Endothelial cell of umbilical vein (primary cell): ENCODE measurements around the gene OLFM1. TPM values are rescaled to one million over a fixed set of nuclear protein-coding genes. Genes with fewer than 3 reads are reported as not detected.

Experiments
- BruUV-seq: library from RNA; stranded (reverse); fragments of 400-500 nt; replicated peaks from 2 replicates; lab custom pipeline; 2021; lab: Mats Ljungman, UMichigan
- CTCF ChIA-PET: fragments of 300-600, 350-600 bp; sonication (Branson Sonifier 250); formaldehyde crosslinking; loops from one replicate; lab custom pipeline; 2021; ENCODE audit warnings: antibody characterized with exemption, inconsistent platforms; lab: Charles Lee
- POLR2A ChIA-PET: fragments of 300-600, 350-600 bp; sonication (Branson Sonifier 250); formaldehyde crosslinking; loops from one replicate; lab custom pipeline; 2021; ENCODE audit warnings: antibody characterized with exemption, inconsistent platforms; lab: Charles Lee
- DNase-seq: peaks from one replicate; pipeline ENCODE4 v3.0.0-alpha.2; 2011; ENCODE audit warnings: low read depth, low spot score
- FAIRE-seq: peaks from 2 replicates; lab custom pipeline; 2011; peaks lifted over from hg19 to GRCh38; lab: Jason Lieb, UNC
- H2AFZ ChIP-seq: 2 replicates; pipeline ENCODE4 v1.6.0; 2012; ENCODE audit warnings: low read depth, low read length, control low read depth, inconsistent platforms
- H3K27ac ChIP-seq: 2 replicates; pipeline ENCODE4 v1.5.1; 2011; ENCODE audit warnings: low read depth, mild to moderate bottlenecking, control low read depth, low read length, moderate library complexity; ENCODE audit not compliant: insufficient read depth
- H3K27me3 ChIP-seq, 2 experiments: 2 replicates each; pipeline versions ENCODE4 v1.6.0 to v1.6.1; 2011; ENCODE audit warnings: low read length in 2 of 2, mixed read lengths in 1 of 2; ENCODE audit not compliant: control insufficient read depth in 2 of 2, insufficient read depth in 2 of 2
- H3K36me3 ChIP-seq, 2 experiments: 2 replicates in 1 of 2; 3 replicates in 1 of 2; pipeline ENCODE4 v1.5.1; 2011; ENCODE audit warnings: low read length in 2 of 2, mild to moderate bottlenecking in 1 of 2, moderate library complexity in 1 of 2; ENCODE audit not compliant: control insufficient read depth in 2 of 2, insufficient read depth in 2 of 2; ENCODE audit errors: extremely low read depth in 1 of 2
- H3K4me1 ChIP-seq: 3 replicates; pipeline ENCODE4 v1.5.1; 2011; ENCODE audit warnings: mild to moderate bottlenecking, low read length; ENCODE audit not compliant: control insufficient read depth, insufficient read depth; ENCODE audit errors: extremely low read depth
- H3K4me2 ChIP-seq: 2 replicates; pipeline ENCODE4 v1.6.1; 2011; ENCODE audit warnings: low read length, control low read depth, mixed read lengths; ENCODE audit not compliant: insufficient read depth
- H3K4me3 ChIP-seq, 3 experiments: fragments of 200-600 bp in 1 of 3; sonication (generic), shearing (Covaris generic) in 1 of 3; replicated peaks in 1 of 3; 2 replicates each; pipeline ENCODE4 v1.5.1; 2011 to 2016; ENCODE audit warnings: control low read depth in 3 of 3, low read length in 3 of 3, mild to moderate bottlenecking in 2 of 3, inconsistent platforms in 1 of 3, low read depth in 1 of 3, moderate library complexity in 1 of 3; ENCODE audit not compliant: insufficient read depth in 1 of 3
- H3K79me2 ChIP-seq: 2 replicates; pipeline ENCODE4 v1.6.0; 2012; ENCODE audit warnings: low read length, inconsistent platforms; ENCODE audit not compliant: control insufficient read depth, insufficient read depth
- H3K9ac ChIP-seq: replicated peaks from 2 replicates; pipeline ENCODE3; 2011; ENCODE audit warnings: low read length, control low read depth; ENCODE audit not compliant: insufficient read depth; ENCODE audit errors: extremely low read depth
- H3K9me1 ChIP-seq: replicated peaks from 3 replicates; pipeline ENCODE4 v1.6.0; 2011; ENCODE audit warnings: mild to moderate bottlenecking, low read length; ENCODE audit not compliant: control insufficient read depth, insufficient read depth; ENCODE audit errors: extremely low read depth
- H3K9me3 ChIP-seq: replicated peaks from 2 replicates; pipeline ENCODE4 v1.5.1; 2012; ENCODE audit warnings: low read length, inconsistent platforms; ENCODE audit not compliant: control insufficient read depth, insufficient read depth
- H4K20me1 ChIP-seq: replicated peaks from 2 replicates; pipeline ENCODE3; 2011; ENCODE audit warnings: mild to moderate bottlenecking, low read length; ENCODE audit not compliant: control insufficient read depth, insufficient read depth; ENCODE audit errors: extremely low read depth
- CTCF ChIP-seq, 2 donors: IDR thresholded peaks; 1 replicate in 1 of 2; 2 replicates in 1 of 2; pipeline ENCODE4 v1.5.1; 2011; ENCODE audit warnings: low read length in 2 of 2, mild to moderate bottlenecking in 2 of 2, moderate library complexity in 2 of 2, control low read depth in 1 of 2, inconsistent platforms in 1 of 2, low read depth in 1 of 2; ENCODE audit not compliant: insufficient read depth in 1 of 2; ENCODE audit errors: extremely low read depth in 1 of 2
- EZH2 ChIP-seq: IDR thresholded peaks from 2 replicates; pipeline ENCODE4 v1.6.1; 2012; ENCODE audit warnings: borderline replicate concordance, low read depth, mild to moderate bottlenecking, moderate library complexity, low read length, inconsistent platforms; ENCODE audit not compliant: severe bottlenecking
- FOS ChIP-seq: IDR thresholded peaks from 2 replicates; pipeline ENCODE4 v1.6.1; 2011; ENCODE audit warnings: mild to moderate bottlenecking, low read length, moderate library complexity, borderline replicate concordance; ENCODE audit not compliant: insufficient read depth
- GATA2 ChIP-seq: IDR thresholded peaks from 2 replicates; pipeline ENCODE4 v1.7.0; 2011; ENCODE audit warnings: low read depth, mild to moderate bottlenecking, moderate library complexity, mixed read lengths, low read length; ENCODE audit not compliant: insufficient read length, insufficient read depth
- JUN ChIP-seq: IDR thresholded peaks from 2 replicates; pipeline ENCODE4 v1.6.1; 2011; ENCODE audit warnings: borderline replicate concordance, low read depth; ENCODE audit not compliant: insufficient read length, insufficient read depth
- MAX ChIP-seq: IDR thresholded peaks from 2 replicates; pipeline ENCODE4 v1.6.1; 2011; ENCODE audit not compliant: insufficient read depth, insufficient read length
- MYC ChIP-seq: IDR thresholded peaks from one replicate; pipeline ENCODE4 v1.6.1; 2011; ENCODE audit warnings: mild to moderate bottlenecking, low read depth, low read length
- POLR2A ChIP-seq: IDR thresholded peaks from 2 replicates; pipeline ENCODE4 v1.6.1; 2012; ENCODE audit warnings: low read depth, mild to moderate bottlenecking, control low read depth, low read length
- POLR2AphosphoS5 ChIP-seq: IDR thresholded peaks from 2 replicates; pipeline ENCODE4 v1.6.1; 2012; ENCODE audit warnings: low read depth, mild to moderate bottlenecking, control low read depth, low read length, moderate library complexity; ENCODE audit not compliant: insufficient read depth
- dilution Hi-C: fragments of 300-500 bp; cut with MboI; formaldehyde crosslinking; loops from one replicate; pipeline ENCODE4 v1.15.0; 2019; ENCODE audit warnings: low sequenced_read_pairs; ENCODE audit not compliant: extremely low pct_ligation_motif_present
- intact Hi-C: fragments of 100-400 bp; cut with micrococcal nuclease; formaldehyde crosslinking; loops from one replicate; pipeline ENCODE4 v1.10.0; 2022
- polyA plus RNA-seq, 4 experiments: library from polyadenylated mRNA; depleted of rRNA in 3 of 4; stranded (reverse) in 3 of 4; unstranded in 1 of 4; fragments of >200 nt; gene quantifications; 2 replicates each; pipeline versions ENCODE4 v1.2.1 to v1.2.3, GENCODE V29; 2011 to 2012; ENCODE audit warnings: missing spikeins in 1 of 4
- total RNA-seq: library from RNA; stranded (reverse); gene quantifications from 2 replicates; pipeline ENCODE4 v1.2.3, GENCODE V29; 2021

OLFM1 gene
- total and polyA plus RNA-seq, 2 donors (not counting 3 experiments of a cell fraction or from before 2014, with no cell fraction given): 0.07 to 0.95 TPM

GRCh38 chr9:135165756-135166519 is 78.5 kb downstream of the OLFM1 start:
- ChIA-PET CTCF (no interaction called here), POLR2A (no interaction called here)
- no peak overlapping the region for H3K27ac ChIP-seq
- H2AFZ ChIP-seq: no peak overlapping the region
- dilution Hi-C loops (no loop called here), intact Hi-C loops (no loop called here)
- no peak overlapping the region for H3K9ac ChIP-seq
- DNase-seq (no peak), FAIRE-seq (no peak)
- peaks cover 2% of the 10 kb centered on the region for H3K9me3 ChIP-seq
- H4K20me1 ChIP-seq: no peaks in the 10 kb centered on the region
- no peaks in the 10 kb centered on the region for H3K9me1 ChIP-seq
- no peak overlapping the region for H3K4me3 ChIP-seq
- no peak overlapping the region for H3K4me2 ChIP-seq
- no peaks in the 10 kb centered on the region for H3K36me3 ChIP-seq
- no peak for TF ChIP-seq GATA2
- no peak for TF ChIP-seq MAX
- TF ChIP-seq JUN: no peak
- no peak for TF ChIP-seq FOS
- no peak for TF ChIP-seq MYC
- no peak for TF ChIP-seq POLR2A
- TF ChIP-seq POLR2AphosphoS5: no peak
- no peak for TF ChIP-seq CTCF (IDR thresholded peaks at IDR 0.05; ENCODE audit: extremely low read depth in 1 of 2, insufficient read depth in 1 of 2, low read depth in 1 of 2, low read length in 2 of 2)
- no peak for TF ChIP-seq EZH2
- no peaks in the 10 kb centered on the region for H3K4me1 ChIP-seq
- no TSS peak for BruUV-seq
- no peaks in the 10 kb centered on the region for H3K79me2 ChIP-seq
- H3K27me3 ChIP-seq: no peaks in the 10 kb centered on the region
